ENCODE results near the gene SMIM7. TPM values are rescaled to one million over a fixed set of nuclear protein-coding genes. Genes with fewer than 3 reads are reported as not detected.
"Not testable (repeated sequence)": the region's sequence is repeated elsewhere in the genome, so short reads cannot be mapped to it uniquely, and the experiment has no call there.

SMIM7 gene
- total and polyA plus RNA-seq, 2 of the 13 experiments (the other 11 are each of a cell fraction or from before 2014, with no cell fraction given): 55.7 to 74.9 TPM

DNA sequence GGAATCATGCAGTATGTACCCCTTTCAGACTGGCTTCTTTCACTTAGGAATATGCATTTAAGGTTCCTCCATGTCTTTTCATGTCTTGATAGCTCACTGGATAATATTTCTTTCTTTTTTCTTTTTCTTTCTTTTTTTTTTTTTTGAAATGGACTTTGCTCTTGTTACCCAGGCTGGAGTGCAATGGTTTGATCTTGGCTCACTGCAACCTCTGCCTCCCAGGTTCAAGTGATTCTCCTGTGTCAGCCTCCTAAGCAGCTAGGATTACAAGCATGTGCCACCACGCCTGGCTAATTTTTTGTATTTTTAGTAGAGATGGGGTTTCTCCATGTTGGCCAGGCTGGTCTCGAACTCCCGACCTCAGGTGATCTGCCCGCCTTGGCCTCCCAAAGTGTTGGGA is 8.8 kb upstream of the SMIM7 start:
- TF ChIP-seq ZNF460 (CRISPR knock-in tag; IDR thresholded peaks at IDR 0.05; ENCODE audit: borderline replicate concordance): peak; percentile 79
- peak; percentile 37; the same call in 1 of the 2 replicates for TF ChIP-seq HNF4A (CRISPR knock-in tag; IDR thresholded peaks at IDR 0.05)
- BruUV-seq (replicated peaks); H3K27me3 ChIP-seq (ENCODE audit: control insufficient read depth in 1 of 2, insufficient read depth in 2 of 2, low read length in 2 of 2); ATAC-seq; FAIRE-seq; H4K20me1 ChIP-seq (ENCODE audit: insufficient read depth, low read length); POLR2A ChIA-PET; CTCF ChIA-PET (ENCODE audit: low intra/inter-chr PET ratio, low total read pairs); H2AFZ ChIP-seq (ENCODE audit: low read length); H3K79me2 ChIP-seq (ENCODE audit: insufficient read depth, low read length); in situ Hi-C loops (cut with HindIII; ENCODE audit: extremely low pct_ligation_motif_present, low pct_unique_long_range_greater_than_20kb); H3K4me2 ChIP-seq (ENCODE audit: low read depth, low read length); H3K4me3 ChIP-seq (replicated peaks in 1 of 3; ENCODE audit: insufficient read depth in 1 of 3, low read depth in 2 of 3, low read length in 3 of 3); H3K9ac ChIP-seq (ENCODE audit: insufficient read depth, low read depth, low read length); H3K36me3 ChIP-seq (replicated peaks in 1 of 2; ENCODE audit: control insufficient read depth in 1 of 2, insufficient read depth in 2 of 2, low read length in 2 of 2); DNase-seq (ENCODE audit: low spot score); intact Hi-C loops (cut with micrococcal nuclease; ENCODE audit: unreplicated experiment); H3K27ac ChIP-seq (ENCODE audit: extremely low read length, insufficient read depth, low read length); H3K9me3 ChIP-seq (ENCODE audit: low read length): not testable (repeated sequence)
- peaks cover 15% of the 10 kb centered on the region for H3K4me1 ChIP-seq (ENCODE audit: insufficient read depth, low read length)
- WGBS (ENCODE audit: low lambda C conversion rate): 82% methylated on average over 4 of the region's 4 CpGs

- in situ Hi-C loops (cut with HindIII; ENCODE audit: extremely low pct_ligation_motif_present, low pct_unique_long_range_greater_than_20kb) (no loop called here), intact Hi-C loops (cut with micrococcal nuclease; ENCODE audit: unreplicated experiment) (no loop called here)
- ChIA-PET POLR2A (interaction anchor here (0.6 kb wide), 1 partner anchor 817 kb away, joined by 5 read pairs; no protein-coding TSS in a partner anchor), CTCF (ENCODE audit: low intra/inter-chr PET ratio, low total read pairs) (no interaction called here)
- no peaks in the 10 kb centered on the region for H4K20me1 ChIP-seq (ENCODE audit: insufficient read depth, low read length)
- no peak overlapping the region for H3K4me3 ChIP-seq (replicated peaks in 1 of 3; ENCODE audit: insufficient read depth in 1 of 3, low read depth in 2 of 3, low read length in 3 of 3)
- FAIRE-seq: no peak
- H3K27ac ChIP-seq (ENCODE audit: extremely low read length, insufficient read depth, low read length): no peak overlapping the region
- no peaks in the 10 kb centered on the region for H3K27me3 ChIP-seq (ENCODE audit: control insufficient read depth in 1 of 2, insufficient read depth in 2 of 2, low read length in 2 of 2)
- H3K4me1 ChIP-seq (ENCODE audit: insufficient read depth, low read length): peaks cover 19% of the 10 kb centered on the region
- H3K9me3 ChIP-seq (ENCODE audit: low read length): no peaks in the 10 kb centered on the region
- H2AFZ ChIP-seq (ENCODE audit: low read length): no peak overlapping the region
- H3K36me3 ChIP-seq (replicated peaks in 1 of 2; ENCODE audit: control insufficient read depth in 1 of 2, insufficient read depth in 2 of 2, low read length in 2 of 2): no peaks in the 10 kb centered on the region
- no peak for DNase-seq (ENCODE audit: low spot score)
- H3K9ac ChIP-seq (ENCODE audit: insufficient read depth, low read depth, low read length): no peak overlapping the region
- BruUV-seq (replicated peaks): no TSS peak
- WGBS (ENCODE audit: low lambda C conversion rate): 96% methylated on average over 5 of the region's 5 CpGs
- H3K4me2 ChIP-seq (ENCODE audit: low read depth, low read length): no peak overlapping the region
- no peaks in the 10 kb centered on the region for H3K79me2 ChIP-seq (ENCODE audit: insufficient read depth, low read length)
- no peak for ATAC-seq
- no peak for TF ChIP-seq ZNF891 (CRISPR knock-in tag; IDR thresholded peaks at IDR 0.05)
- TF ChIP-seq NFIC (IDR thresholded peaks at IDR 0.05; ENCODE audit: low read length): no peak
- TF ChIP-seq RFX3 (CRISPR knock-in tag; IDR thresholded peaks at IDR 0.05): no peak
- TF ChIP-seq SIN3A (IDR thresholded peaks at IDR 0.05; ENCODE audit: borderline replicate concordance, low read depth, low read length): no peak
- TF ChIP-seq ZNF350 (CRISPR knock-in tag; IDR thresholded peaks at IDR 0.05; ENCODE audit: borderline replicate concordance, low read depth): no peak
- no peak for TF ChIP-seq ARNT (IDR thresholded peaks at IDR 0.05)
- no peak for TF ChIP-seq UBTF (CRISPR knock-in tag; IDR thresholded peaks at IDR 0.05)
- no peak for TF ChIP-seq YY1 (IDR thresholded peaks at IDR 0.05; ENCODE audit: insufficient read depth, insufficient replicate concordance, low read depth, low read length)
- no peak for TF ChIP-seq ZNF691 (CRISPR knock-in tag; IDR thresholded peaks at IDR 0.05; ENCODE audit: borderline replicate concordance, low read depth)
- no peak for TF ChIP-seq USF2 (IDR thresholded peaks at IDR 0.05; ENCODE audit: low read depth, low read length)
- TF ChIP-seq USF2 (CRISPR knock-in tag; IDR thresholded peaks at IDR 0.05; ENCODE audit: borderline replicate concordance): no peak
- TF ChIP-seq ZNF550 (CRISPR knock-in tag; IDR thresholded peaks at IDR 0.05; ENCODE audit: borderline replicate concordance): no peak
Observed at GRCh38 chr19:16668176-16668575, 8.2 kb upstream of the SMIM7 start.
